PC-3 (cell line): ENCODE data around the gene CRYBG3. TPM values are rescaled to one million over a fixed set of nuclear protein-coding genes. Genes with fewer than 3 reads are reported as not detected.

Source experiments
- ATAC-seq: fragments of 200-7000 bp; cut with Tn5 transposase; 2 replicates; pipeline ENCODE4 v1.9.1; 2020; ENCODE audit warnings: mild to moderate bottlenecking, moderate library complexity
- BruUV-seq: library from RNA; stranded (reverse); fragments of 400-500 nt; replicated peaks from 2 replicates; lab custom pipeline; 2021; lab: Mats Ljungman, UMichigan
- CTCF ChIA-PET: fragments of 300-600 bp; sonication (Branson Sonifier 250); formaldehyde crosslinking; loops from one replicate; lab custom pipeline; 2022; ENCODE audit warnings: antibody characterized with exemption; lab: Charles Lee
- POLR2A ChIA-PET: fragments of 300-600 bp; sonication (Branson Sonifier 250); formaldehyde crosslinking; loops from one replicate; lab custom pipeline; 2022; ENCODE audit warnings: antibody characterized with exemption; ENCODE audit not compliant: unreplicated experiment; lab: Charles Lee
- DNase-seq: peaks from one replicate; pipeline ENCODE4 v3.0.0-alpha.2; 2015
- H2AFZ ChIP-seq: fragments of 300-600 bp; sonication (generic); 2 replicates; pipeline ENCODE4 v1.6.0; 2016; ENCODE audit warnings: antibody characterized with exemption, low read length
- H3F3A ChIP-seq: fragments of 300-600 bp; sonication (generic); one replicate; pipeline ENCODE4 v1.6.0; 2017; ENCODE audit warnings: antibody characterized with exemption, low read length, control low read depth, mild to moderate bottlenecking; ENCODE audit not compliant: unreplicated experiment
- H3K27ac ChIP-seq: fragments of 300-600 bp; sonication (generic); 2 replicates; pipeline ENCODE4 v1.5.1; 2016; ENCODE audit warnings: mild to moderate bottlenecking, low read length
- H3K27me3 ChIP-seq: fragments of 300-600 bp; sonication (generic); 2 replicates; pipeline ENCODE4 v1.6.1; 2016; ENCODE audit warnings: low read length, mixed read lengths
- H3K36me3 ChIP-seq: fragments of 300-600 bp; sonication (generic); 2 replicates; pipeline ENCODE4 v1.6.1; 2016; ENCODE audit warnings: low read depth, mixed run types, low read length, mixed read lengths
- H3K4me1 ChIP-seq: fragments of 300-600 bp; sonication (generic); 2 replicates; pipeline ENCODE4 v1.5.1; 2016; ENCODE audit warnings: low read length; ENCODE audit not compliant: insufficient read depth
- H3K4me2 ChIP-seq: fragments of 300-600 bp; sonication (generic); 2 replicates; pipeline ENCODE4 v1.6.0; 2016; ENCODE audit warnings: low read length
- H3K4me3 ChIP-seq: fragments of 300-600 bp; sonication (generic); 2 replicates; pipeline ENCODE4 v1.5.1; 2016; ENCODE audit warnings: mild to moderate bottlenecking, low read length, mixed read lengths
- H3K79me2 ChIP-seq: fragments of 300-600 bp; sonication (generic); 2 replicates; pipeline ENCODE4 v1.6.1; 2017; ENCODE audit warnings: low read length, mixed read lengths
- H3K9ac ChIP-seq: fragments of 300-600 bp; sonication (generic); 2 replicates; pipeline ENCODE4 v1.6.0; 2016; ENCODE audit warnings: mild to moderate bottlenecking, low read length
- H3K9me2 ChIP-seq: fragments of 300-600 bp; sonication (generic); replicated peaks from 2 replicates; pipeline ENCODE4 v1.6.1; 2016; ENCODE audit warnings: mixed run types, low read length, mixed read lengths
- H3K9me3 ChIP-seq: fragments of 300-600 bp; sonication (generic); 2 replicates; pipeline ENCODE4 v1.6.1; 2016; ENCODE audit warnings: low read length, mixed read lengths
- H4K20me1 ChIP-seq: fragments of 300-600 bp; sonication (generic); 2 replicates; pipeline ENCODE4 v1.6.1; 2016; ENCODE audit warnings: low read length, mixed read lengths
- EZH2 ChIP-seq: fragments of 300-600 bp; sonication (generic); IDR thresholded peaks from one replicate; pipeline ENCODE4 v1.6.1; 2017; ENCODE audit warnings: antibody characterized with exemption, mild to moderate bottlenecking, low read length; ENCODE audit not compliant: unreplicated experiment
- EZH2phosphoT487 ChIP-seq: fragments of 300-600 bp; sonication (generic); IDR thresholded peaks from 2 replicates; pipeline ENCODE4 v1.6.1; 2018; ENCODE audit warnings: mild to moderate bottlenecking, antibody characterized with exemption, low read length, borderline replicate concordance
- intact Hi-C: fragments of 100-400 bp; cut with micrococcal nuclease; formaldehyde crosslinking; loops from 2 replicates; pipeline ENCODE4 v1.9.0; 2023
- total RNA-seq: library from RNA; depleted of rRNA; stranded (reverse); fragments of >200 nt; gene quantifications from 2 replicates; pipeline ENCODE4 v1.2.3, GENCODE V29; 2014
- TF ChIP-seq, protein P1 (sequence below): fragments of 300-600 bp; sonication (generic); conservative IDR thresholded peaks from 2 replicates; pipeline ENCODE4 v1.5.1; 2017; ENCODE audit warnings: antibody characterized with exemption, low read depth, mild to moderate bottlenecking, low read length

The CRYBG3 gene
- total RNA-seq, 1 experiment from 2014 or later: 11.4 TPM

DNA sequence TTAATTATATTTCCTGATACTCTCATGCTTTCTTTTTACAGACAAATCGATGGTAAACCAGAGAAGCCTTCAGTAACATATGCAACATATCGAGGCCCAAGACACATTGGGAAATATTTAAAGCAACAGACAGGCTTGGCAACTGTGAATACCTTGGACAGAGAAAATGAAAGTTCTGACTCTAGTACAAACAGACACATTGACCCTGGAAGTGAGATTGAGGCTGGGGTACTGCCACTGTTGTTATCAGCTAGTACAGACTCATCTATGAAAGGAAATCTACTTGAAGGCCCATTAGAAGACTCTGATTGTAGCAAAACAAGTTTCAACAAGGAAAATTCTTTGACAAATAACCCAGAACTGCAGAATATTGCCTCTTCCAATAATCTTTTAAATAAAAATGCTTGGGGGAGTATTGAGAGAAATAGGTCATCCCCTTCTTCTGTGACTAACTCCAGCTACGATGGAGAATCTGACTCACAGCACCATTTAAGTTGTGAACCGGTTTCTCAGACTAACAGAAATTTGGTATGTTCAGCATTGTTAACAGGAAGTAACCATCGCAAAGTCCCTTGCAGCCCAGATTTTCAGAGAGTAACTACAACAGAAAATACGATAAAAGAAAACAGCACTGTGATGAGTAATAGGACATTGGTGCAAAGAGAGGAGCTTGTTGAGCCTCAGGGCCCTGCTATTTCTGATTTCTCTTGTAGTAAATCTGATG is 50.2 kb downstream of the CRYBG3 start:
- H2AFZ ChIP-seq: 0 out of 2 replicates have a peak overlapping the region, but pooled peaks have one; percentile 11
- TF ChIP-seq EZH2phosphoT487: no peak
- TF ChIP-seq EZH2: no peak
- TF ChIP-seq, protein P1, sequence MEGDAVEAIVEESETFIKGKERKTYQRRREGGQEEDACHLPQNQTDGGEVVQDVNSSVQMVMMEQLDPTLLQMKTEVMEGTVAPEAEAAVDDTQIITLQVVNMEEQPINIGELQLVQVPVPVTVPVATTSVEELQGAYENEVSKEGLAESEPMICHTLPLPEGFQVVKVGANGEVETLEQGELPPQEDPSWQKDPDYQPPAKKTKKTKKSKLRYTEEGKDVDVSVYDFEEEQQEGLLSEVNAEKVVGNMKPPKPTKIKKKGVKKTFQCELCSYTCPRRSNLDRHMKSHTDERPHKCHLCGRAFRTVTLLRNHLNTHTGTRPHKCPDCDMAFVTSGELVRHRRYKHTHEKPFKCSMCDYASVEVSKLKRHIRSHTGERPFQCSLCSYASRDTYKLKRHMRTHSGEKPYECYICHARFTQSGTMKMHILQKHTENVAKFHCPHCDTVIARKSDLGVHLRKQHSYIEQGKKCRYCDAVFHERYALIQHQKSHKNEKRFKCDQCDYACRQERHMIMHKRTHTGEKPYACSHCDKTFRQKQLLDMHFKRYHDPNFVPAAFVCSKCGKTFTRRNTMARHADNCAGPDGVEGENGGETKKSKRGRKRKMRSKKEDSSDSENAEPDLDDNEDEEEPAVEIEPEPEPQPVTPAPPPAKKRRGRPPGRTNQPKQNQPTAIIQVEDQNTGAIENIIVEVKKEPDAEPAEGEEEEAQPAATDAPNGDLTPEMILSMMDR: no peak
- H3K4me3 ChIP-seq: peak overlapping the region; percentile 45; the same call in 1 of the 2 replicates

DNA sequence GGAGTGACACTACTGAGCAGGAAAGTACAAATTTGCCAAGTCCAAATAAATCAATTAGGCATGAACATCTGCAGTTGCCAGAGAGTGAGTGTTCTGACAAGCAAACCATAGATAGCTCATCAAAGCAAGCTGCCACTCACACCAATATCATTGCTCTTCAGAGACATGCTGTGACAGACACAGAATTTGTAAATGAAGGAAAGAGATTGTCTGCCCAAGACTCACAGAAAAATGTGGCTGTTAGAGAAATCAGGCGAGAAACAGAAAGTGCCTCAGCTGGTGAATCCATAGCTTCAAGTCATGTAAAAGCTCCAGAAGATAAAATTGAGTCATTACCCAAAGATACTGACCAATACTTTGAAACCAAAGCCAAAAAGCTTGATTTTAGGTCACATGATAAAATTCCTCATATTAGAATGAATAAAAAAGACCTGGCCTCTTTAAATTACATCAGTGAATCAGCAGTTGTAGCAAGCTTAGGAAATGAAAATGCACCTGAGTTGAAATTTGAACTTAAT is 50.8 kb downstream of the CRYBG3 start:
- peak overlapping the region; percentile 87 for H3K27ac ChIP-seq
- ChIA-PET CTCF (interaction anchor here (0.6 kb wide), 1 partner anchor 142 kb away, joined by 11 read pairs; no protein-coding TSS in a partner anchor), POLR2A (interaction anchor here (0.5 to 0.7 kb wide), 4 partner anchors 50 to 1458 kb away, joined by 3 to 4 read pairs (median 4); no protein-coding TSS in a partner anchor)
- TF ChIP-seq, protein P1: no peak
- no peak for TF ChIP-seq EZH2phosphoT487
- TF ChIP-seq EZH2: no peak
- no peaks in the 10 kb centered on the region for H3K27me3 ChIP-seq
- no peaks in the 10 kb centered on the region for H3K36me3 ChIP-seq
- DNase-seq: peak; percentile 39
- peaks cover 11% of the 10 kb centered on the region for H3F3A ChIP-seq
- no peaks in the 10 kb centered on the region for H3K9me3 ChIP-seq
- no peaks in the 10 kb centered on the region for H3K79me2 ChIP-seq
- peaks cover 25% of the 10 kb centered on the region for H3K4me1 ChIP-seq
- intact Hi-C loops: loop anchor here (1.0 kb wide), 3 partner anchors 9 to 50 kb away; partner anchors contain the start of gene CRYBG3
- H2AFZ ChIP-seq: no peak overlapping the region
- peak overlapping the region; percentile 28 for H3K9ac ChIP-seq
- no peaks in the 10 kb centered on the region for H4K20me1 ChIP-seq
- peak; percentile 2; the same call in 1 of the 2 replicates for ATAC-seq
- BruUV-seq: TSS peak; percentile 5
- peak overlapping the region; percentile 19; the same call in 1 of the 2 replicates for H3K4me3 ChIP-seq
- H3K9me2 ChIP-seq: no peaks in the 10 kb centered on the region
- peak overlapping the region; percentile 83 for H3K4me2 ChIP-seq

More for the DNA sequence above, 50.2 kb downstream of the CRYBG3 start:
- peak; percentile 98 for DNase-seq
- CTCF ChIA-PET: interaction anchor here (0.6 kb wide), 1 partner anchor 142 kb away, joined by 11 read pairs; no protein-coding TSS in a partner anchor
- Histone ChIP-seq H3K9me2 (no peaks in the 10 kb centered on the region), H3K36me3 (no peaks in the 10 kb centered on the region), H3F3A (peaks cover 11% of the 10 kb centered on the region), H3K27ac (peak overlapping the region; percentile 87), H3K4me1 (peaks cover 25% of the 10 kb centered on the region), H3K27me3 (no peaks in the 10 kb centered on the region), H4K20me1 (no peaks in the 10 kb centered on the region), H3K9ac (peak overlapping the region; percentile 33), H3K9me3 (no peaks in the 10 kb centered on the region), H3K79me2 (no peaks in the 10 kb centered on the region), H3K4me2 (peak overlapping the region; percentile 83)
- intact Hi-C loops: loop anchor here (1.0 kb wide), 3 partner anchors 9 to 50 kb away; partner anchors contain the start of gene CRYBG3
- BruUV-seq: no TSS peak
- POLR2A ChIA-PET: interaction anchor here (0.5 to 0.7 kb wide), 3 partner anchors 50 to 1459 kb away, joined by 3 to 4 read pairs (median 3); no protein-coding TSS in a partner anchor
- peak; percentile 96 for ATAC-seq
